ENCODE measurements around the gene WNT3A. TPM values are rescaled to one million over a fixed set of nuclear protein-coding genes. Genes with fewer than 3 reads are reported as not detected.
A peak's percentile ranks its signal among the peaks of the same experiment; 100 is the strongest.
"Not testable (repeated sequence)": the region's sequence is repeated elsewhere in the genome, so short reads cannot be mapped to it uniquely, and the experiment has no call there.

Gene WNT3A, protein sequence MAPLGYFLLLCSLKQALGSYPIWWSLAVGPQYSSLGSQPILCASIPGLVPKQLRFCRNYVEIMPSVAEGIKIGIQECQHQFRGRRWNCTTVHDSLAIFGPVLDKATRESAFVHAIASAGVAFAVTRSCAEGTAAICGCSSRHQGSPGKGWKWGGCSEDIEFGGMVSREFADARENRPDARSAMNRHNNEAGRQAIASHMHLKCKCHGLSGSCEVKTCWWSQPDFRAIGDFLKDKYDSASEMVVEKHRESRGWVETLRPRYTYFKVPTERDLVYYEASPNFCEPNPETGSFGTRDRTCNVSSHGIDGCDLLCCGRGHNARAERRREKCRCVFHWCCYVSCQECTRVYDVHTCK
- polyA plus RNA-seq: not detected

DNA sequence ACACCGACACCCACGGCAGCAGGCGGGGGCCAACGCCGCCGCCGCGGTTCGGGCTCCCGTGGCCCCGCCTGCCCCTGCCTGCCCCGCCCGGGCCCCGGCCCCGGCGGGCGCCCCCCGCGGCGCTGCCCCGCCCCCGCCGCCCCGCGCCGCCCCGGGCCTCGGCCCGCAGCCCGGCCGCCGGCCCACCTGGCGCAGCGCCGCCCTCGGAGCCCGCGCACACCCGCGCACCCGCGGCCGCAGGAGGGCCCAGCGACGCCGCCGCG is at the start of gene WNT3A:
Gene WNT3A, plus strand, starts transcription at position 213 of the 263 bp plus-strand sequence. CDS start 131 bp downstream, outside the sequence.
- H3K36me3 Mint-ChIP-seq: no peaks in the 10 kb centered on the region
- peak within 1 kb of the TSS in 1 of 3 donors; percentile 69 for H3K27ac Mint-ChIP-seq
- H3K4me1 Mint-ChIP-seq: peaks cover 5 to 22% (median 18%) of the 10 kb centered on the region in 3 donors
- H3K4me3 Mint-ChIP-seq: peak within 1 kb of the TSS in 2 of 4 donors; percentile 38 to 84
- H3K9me3 Mint-ChIP-seq: peaks cover 0 to 2% (median 0%) of the 10 kb centered on the region in 3 donors
- peaks cover 57% of the 10 kb centered on the region for H3K27me3 Mint-ChIP-seq

DNA sequence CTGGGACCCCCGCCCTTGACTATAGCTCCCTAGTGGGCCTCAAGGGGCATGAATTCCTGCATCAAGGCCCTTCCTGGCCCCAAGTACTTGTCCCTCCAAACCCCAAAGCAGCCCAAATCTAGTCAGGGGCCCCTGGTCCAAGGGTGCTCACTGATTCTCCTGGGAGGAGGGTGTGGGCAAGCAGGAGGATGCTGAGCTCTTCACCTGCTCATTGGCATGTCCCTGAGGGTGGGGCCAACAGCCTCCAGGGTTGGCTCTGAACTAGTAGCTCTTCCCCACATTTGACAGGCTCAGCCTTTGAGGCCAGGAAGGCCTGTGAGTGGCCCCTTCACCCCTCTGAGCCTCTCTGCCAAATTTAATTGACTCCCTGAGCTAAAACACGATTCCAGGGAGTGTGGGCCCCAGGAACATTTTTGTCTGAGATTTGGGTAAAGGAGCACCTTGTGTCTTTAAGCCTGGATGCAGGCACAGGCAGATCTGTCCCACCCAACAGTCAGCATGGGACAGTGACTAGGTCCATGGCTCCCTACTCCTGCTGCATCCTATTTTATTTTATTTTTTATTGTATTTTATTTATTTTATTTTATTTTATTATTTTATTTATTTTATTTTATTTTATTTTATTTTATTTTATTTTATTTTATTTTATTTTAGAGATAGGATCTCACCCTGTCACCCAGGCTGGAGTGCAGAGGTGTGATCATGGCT is 48.0 kb upstream of the WNT3A start:
- no peaks in the 10 kb centered on the region for H3K4me1 Mint-ChIP-seq
- H3K9me3 Mint-ChIP-seq: peaks cover 3 to 8% (median 3%) of the 10 kb centered on the region in 3 donors
- no peaks in the 10 kb centered on the region for H3K36me3 Mint-ChIP-seq
- no peak overlapping the region for H3K4me3 Mint-ChIP-seq
- no peak overlapping the region for H3K27ac Mint-ChIP-seq
- peaks cover 24% of the 10 kb centered on the region for H3K27me3 Mint-ChIP-seq

DNA sequence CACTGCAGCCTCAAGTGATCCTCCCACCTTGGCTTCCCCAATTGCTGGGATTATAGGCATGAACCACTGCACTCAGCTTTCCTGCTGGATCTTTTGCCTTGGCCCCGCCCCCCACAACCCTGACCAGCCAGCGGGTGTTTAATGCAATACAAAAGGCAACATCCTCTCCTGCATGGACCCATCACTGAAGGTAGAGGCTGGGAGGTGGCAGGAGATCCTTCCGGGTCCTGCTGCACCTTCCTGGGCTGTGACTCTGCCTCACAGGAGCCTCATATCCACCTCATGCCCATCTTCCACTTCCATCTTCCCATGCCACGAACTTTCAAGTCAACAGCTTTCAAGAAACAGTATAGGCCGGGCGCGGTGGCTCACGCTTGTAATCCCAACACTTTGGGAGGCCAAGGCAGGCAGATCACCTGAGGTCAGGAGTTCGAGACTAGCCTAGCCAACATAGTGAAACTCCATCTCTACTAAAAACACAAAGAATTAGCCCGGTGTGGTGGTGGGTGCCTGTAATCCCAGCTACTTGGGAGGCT is 47.4 kb upstream of the WNT3A start:
- no peaks in the 10 kb centered on the region for H3K4me1 Mint-ChIP-seq

DNA sequence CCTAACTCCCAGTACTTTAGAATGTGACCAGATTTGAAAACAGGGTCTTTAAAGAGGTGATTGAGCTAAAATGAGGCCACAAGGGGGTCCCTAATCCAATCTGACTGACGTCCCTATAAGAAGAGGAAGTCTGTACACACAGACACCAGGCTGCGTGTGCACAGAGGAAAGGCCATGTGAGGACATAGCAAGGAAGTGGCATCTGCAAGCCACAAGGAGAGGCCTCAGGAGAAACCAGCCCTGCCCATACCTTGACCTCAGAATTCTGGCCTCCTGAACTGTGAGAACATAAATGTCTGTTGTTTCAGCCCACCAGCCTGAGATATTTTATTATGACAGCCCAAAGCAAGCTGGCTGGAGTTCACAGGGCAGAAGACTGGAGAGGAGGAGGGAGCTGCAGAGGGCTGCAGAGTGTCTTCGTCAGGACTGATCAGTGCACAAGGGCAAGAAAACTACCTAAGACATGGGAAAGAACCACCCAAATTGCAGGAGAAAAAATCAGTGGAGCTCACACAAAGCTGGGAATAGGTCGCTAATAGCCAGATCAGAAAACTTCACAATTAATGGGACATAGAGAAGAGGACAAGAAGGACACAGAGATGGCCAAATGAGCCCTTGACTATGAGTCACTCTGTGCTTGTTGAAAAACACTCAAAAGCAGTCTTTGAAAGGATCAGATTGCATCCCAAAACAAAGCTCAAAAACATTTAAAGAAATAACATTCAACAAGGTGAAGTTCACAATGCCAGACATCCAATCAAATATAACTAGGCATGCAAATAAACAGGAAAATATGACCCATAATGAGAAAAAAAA is 44.9 kb upstream of the WNT3A start:
- peaks cover 0 to 3% (median 2%) of the 10 kb centered on the region in 3 donors for H3K9me3 Mint-ChIP-seq
- no peak overlapping the region for H3K4me3 Mint-ChIP-seq
- peaks cover 16% of the 10 kb centered on the region for H3K27me3 Mint-ChIP-seq
- H3K36me3 Mint-ChIP-seq: no peaks in the 10 kb centered on the region
- no peak overlapping the region for H3K27ac Mint-ChIP-seq
- no peaks in the 10 kb centered on the region for H3K4me1 Mint-ChIP-seq

More for the DNA sequence above, 47.4 kb upstream of the WNT3A start:
- Mint-ChIP-seq H3K36me3 (no peaks in the 10 kb centered on the region), H3K27me3 (peaks cover 22% of the 10 kb centered on the region), H3K9me3 (peaks cover 3 to 8% (median 3%) of the 10 kb centered on the region in 3 donors), H3K27ac (no peak overlapping the region), H3K4me3 (no peak overlapping the region)

DNA sequence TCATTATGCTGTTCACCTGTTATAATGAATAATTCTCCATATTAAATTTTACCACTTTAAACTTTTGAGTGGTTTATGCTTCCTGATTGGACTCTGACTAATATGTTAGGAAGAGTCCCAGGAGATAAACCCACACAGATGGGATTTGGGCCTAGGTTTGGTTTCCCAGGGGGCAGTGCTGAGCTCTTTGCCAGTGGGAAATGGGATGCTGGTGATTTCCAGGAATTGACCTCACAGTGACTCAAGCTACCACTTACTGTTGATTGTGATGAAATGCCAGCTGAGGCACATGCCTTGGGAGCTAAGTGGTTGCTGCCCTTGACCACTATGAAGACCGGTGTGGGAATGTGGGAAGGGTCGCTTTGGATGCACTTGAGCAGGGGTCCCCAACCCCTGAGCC is 40.1 kb upstream of the WNT3A start:
- not testable (repeated sequence) for H3K27ac Mint-ChIP-seq, H3K36me3 Mint-ChIP-seq, H3K9me3 Mint-ChIP-seq, H3K4me3 Mint-ChIP-seq, H3K27me3 Mint-ChIP-seq, H3K4me1 Mint-ChIP-seq

DNA sequence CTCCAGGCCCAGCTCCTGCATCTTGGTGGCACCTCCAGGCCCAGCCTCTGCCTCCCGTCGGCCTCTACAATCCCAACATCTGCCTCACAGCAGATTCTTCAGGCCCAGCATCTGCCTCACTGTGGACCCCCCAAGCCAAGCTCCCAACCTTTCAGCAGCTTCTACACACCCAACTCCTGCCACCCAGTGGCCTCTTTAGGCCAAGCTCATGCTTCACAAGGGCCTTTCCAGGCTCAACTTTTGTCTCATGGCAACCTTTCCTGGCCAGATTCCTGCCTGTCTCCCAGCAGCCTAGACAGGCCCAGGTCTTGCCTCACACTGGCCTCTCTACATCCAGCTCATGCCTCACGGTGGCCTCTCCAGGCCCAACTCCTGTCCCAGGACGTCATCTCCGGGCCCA is 39.0 kb upstream of the WNT3A start:
- not testable (repeated sequence) for H3K36me3 Mint-ChIP-seq, H3K4me1 Mint-ChIP-seq, H3K27ac Mint-ChIP-seq, H3K9me3 Mint-ChIP-seq, H3K4me3 Mint-ChIP-seq, H3K27me3 Mint-ChIP-seq

DNA sequence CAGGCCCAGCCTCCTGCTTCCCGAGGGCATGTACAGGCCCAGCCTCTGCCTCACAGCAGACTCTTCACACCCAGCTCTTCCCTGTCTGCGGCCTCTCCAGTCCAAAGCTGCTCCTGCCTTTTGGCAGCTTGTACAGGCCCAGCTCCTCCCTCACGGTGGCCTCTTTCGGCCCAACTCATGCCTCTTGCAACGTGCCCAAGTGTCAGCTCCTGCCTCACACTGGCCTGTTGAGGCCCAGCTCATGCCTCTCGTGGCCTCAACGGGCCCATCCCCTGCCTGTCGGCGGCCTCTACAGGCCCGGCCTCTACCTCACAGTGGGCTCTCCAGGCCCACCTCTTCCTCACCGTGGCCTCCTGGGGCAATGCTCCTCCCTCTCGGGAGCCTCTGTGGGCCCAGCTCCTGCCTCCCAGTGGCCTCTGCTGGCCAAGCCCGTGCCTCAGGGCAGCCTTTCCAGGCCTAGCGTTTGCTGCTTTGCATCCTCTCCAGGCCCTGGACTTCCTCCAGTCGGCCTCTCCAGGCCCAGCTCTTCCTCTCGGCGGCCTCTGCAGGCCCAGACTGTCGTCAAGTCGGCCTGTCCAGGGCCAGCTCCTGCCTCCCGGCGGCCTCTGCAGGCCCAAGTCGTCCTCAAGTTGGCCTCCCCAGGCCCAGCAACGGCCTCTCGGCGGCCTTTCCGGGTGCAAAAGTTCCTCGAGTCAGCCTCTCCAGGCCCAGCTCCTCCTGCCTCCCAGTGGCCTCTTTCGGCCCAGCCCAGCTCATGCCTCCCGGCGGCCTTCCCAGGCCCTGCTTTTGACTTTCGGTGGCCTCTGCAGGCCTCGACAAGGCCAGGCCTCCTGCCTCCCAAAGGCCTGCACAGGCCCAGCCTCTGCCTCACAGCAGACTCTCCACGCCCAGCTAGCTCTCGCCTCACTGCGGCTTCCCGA is 36.5 kb upstream of the WNT3A start:
- not testable (repeated sequence) for H3K27ac Mint-ChIP-seq, H3K4me1 Mint-ChIP-seq, H3K27me3 Mint-ChIP-seq, H3K36me3 Mint-ChIP-seq, H3K9me3 Mint-ChIP-seq, H3K4me3 Mint-ChIP-seq

DNA sequence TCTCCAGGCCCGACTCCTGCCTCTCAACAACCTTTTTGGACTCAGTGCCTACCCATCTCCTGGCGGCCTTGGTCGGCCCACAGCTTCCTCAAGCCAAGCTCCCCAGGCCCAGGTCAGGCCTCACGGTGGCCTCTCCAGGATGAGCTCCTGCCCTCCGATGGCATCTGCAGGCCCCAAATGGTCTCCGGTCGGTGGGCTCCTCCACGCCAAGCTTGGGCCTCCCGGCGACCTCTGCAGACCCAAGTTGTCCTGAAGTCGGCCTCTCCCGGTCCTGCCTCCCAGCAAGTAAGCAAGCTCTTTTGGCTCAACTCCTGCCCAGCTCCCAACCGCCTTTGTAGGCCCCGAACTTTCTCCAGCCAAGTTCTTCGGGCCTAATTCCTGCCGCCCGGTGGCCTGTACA is 35.6 kb upstream of the WNT3A start:
- H3K4me3 Mint-ChIP-seq, H3K27ac Mint-ChIP-seq, H3K36me3 Mint-ChIP-seq, H3K27me3 Mint-ChIP-seq, H3K9me3 Mint-ChIP-seq, H3K4me1 Mint-ChIP-seq: not testable (repeated sequence)

DNA sequence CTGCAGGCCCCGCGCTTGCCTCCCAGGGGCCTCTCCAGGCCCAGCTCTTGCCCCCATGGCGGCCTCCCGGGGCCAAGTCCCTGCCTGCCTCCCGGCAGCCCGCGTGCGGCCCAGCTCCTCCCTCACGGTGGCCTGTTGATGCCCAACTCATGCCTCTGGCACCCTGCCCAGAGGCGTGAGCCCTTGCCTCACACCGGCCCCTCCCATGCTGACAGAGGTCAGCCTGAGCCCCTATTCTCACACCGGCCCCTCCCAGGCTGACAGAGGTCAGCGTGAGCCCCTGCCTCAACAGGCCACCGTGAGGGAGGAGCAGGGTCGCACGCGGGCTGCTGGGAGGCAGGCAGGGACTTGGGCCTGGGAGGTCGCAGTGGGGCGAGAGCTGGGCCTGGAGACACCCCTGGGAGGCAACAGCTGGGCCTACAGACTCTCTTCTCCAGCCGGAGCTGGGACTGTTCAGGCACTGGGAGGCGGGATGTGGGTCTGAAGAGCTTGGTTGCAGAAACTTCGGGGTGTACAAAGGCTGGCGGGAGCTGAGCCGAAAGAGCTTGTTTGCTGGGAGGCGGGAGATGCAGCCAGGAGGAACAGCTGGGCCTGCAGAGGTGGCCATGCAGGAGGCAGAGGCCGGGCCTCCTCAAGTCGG is 35.0 kb upstream of the WNT3A start:
- not testable (repeated sequence) for H3K36me3 Mint-ChIP-seq, H3K4me1 Mint-ChIP-seq, H3K27me3 Mint-ChIP-seq, H3K9me3 Mint-ChIP-seq, H3K4me3 Mint-ChIP-seq
- peak overlapping the region in 1 of 3 donors; percentile 35 for H3K27ac Mint-ChIP-seq

DNA sequence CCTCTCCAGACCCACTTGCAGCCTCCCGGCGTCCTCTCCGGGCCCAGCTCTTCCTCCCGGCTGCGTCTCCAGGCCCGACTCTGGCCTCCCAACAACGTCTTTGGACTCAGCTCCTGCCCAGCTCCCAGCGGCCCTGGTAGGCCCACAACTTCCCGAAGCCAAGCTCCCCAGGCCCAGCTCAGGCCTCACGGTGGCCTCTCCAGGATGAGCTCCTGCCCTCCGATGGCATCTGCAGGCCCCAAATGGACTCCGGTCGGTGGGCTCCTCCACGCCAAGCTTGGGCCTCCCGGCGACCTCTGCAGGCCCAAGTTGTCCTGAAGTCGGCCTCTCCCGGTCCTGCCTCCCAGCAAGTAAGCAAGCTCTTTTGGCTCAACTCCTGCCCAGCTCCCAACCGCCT is 34.5 kb upstream of the WNT3A start:
- not testable (repeated sequence) for H3K4me3 Mint-ChIP-seq, H3K4me1 Mint-ChIP-seq, H3K36me3 Mint-ChIP-seq, H3K27me3 Mint-ChIP-seq, H3K9me3 Mint-ChIP-seq
- peak overlapping the region in 1 of 3 donors; percentile 35 for H3K27ac Mint-ChIP-seq

DNA sequence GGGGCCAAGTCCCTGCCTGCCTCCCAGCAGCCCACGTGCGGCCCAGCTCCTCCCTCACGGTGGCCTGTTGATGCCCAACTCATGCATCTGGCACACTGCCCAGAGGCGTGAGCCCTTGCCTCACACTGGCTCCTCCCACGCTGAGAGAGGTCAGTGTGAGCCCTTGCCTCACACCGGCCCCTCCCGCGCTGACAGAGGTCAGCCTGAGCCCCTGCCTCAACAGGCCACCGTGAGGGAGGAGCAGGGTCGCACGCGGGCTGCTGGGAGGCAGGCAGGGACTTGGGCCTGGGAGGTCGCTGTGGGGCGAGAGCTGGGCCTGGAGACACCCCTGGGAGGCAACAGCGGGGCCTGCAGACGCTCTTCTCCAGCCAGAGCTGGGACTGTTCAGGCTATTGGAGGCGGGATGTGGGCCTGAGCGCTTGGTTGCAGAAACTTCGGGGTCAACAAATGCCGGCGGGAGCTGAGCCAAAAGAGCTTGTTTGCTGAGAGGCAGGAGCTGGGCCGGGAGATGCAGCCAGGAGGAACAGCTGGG is 33.9 kb upstream of the WNT3A start:
- H3K27ac Mint-ChIP-seq, H3K36me3 Mint-ChIP-seq, H3K27me3 Mint-ChIP-seq, H3K4me1 Mint-ChIP-seq, H3K4me3 Mint-ChIP-seq, H3K9me3 Mint-ChIP-seq: not testable (repeated sequence)

DNA sequence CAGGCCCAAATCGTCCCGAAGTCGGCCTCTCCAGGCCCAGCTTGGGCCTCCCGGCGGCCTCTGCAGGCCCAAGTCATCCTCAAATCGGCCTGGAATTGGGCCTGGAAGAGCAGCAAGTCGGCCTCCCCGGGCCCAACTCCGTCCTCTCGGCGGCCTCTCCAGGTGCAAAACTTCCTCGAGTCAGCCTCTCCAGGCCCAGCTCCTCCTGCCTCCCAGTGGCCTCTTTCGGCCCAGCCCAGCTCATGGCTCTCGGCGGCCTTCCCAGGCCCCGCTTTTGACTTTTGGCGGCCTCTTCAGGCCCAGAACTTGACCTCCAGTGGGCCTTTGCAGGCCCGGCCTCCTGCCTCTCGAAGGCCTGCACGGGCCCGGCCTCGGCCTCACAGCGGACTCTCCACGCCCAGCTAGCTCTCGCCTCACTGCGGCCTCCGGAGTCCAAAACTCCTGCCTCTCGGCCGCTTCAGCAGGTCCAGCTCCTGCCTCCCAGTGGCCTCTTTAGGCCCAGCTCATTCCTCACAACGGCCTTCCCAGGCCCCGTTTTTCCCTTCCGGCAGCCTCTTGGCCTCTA is 33.0 kb upstream of the WNT3A start:
- H3K27me3 Mint-ChIP-seq, H3K36me3 Mint-ChIP-seq, H3K4me1 Mint-ChIP-seq, H3K27ac Mint-ChIP-seq, H3K4me3 Mint-ChIP-seq, H3K9me3 Mint-ChIP-seq: not testable (repeated sequence)

DNA sequence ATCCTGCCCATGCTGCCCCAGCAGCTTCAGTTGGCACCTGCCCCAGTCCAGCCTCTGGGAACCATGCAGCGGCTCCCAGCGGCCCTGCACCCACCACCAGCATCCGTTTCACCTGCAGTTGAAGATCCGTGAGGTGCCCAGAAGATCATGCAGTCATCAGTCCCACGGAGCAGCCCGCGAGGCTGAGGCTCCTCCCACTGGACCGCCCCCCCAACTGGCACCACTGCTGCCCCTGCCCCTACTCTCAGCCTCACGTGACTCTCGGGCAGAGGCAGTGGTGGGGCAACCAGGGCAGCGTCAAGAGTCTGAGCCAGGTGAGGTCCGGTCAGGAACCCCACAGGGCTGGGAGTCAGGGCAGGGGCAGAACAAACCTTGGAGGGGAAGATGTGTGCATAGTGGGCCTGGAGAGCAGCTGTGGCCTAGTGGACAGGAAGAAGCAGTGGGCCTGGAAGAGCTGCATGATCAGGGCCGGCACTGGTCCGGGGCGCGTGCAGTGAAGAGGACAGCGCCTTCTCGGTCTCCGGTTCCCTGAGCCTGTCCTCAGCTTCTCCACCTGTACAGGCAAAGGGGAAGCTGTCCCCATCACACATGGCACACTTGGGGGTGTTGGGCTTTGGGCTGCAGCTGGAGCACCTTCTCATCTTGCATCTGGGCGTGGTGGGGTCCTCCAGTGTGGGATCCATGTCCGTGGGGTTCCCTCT is 31.1 kb upstream of the WNT3A start:
- H3K9me3 Mint-ChIP-seq, H3K4me1 Mint-ChIP-seq, H3K27me3 Mint-ChIP-seq, H3K4me3 Mint-ChIP-seq, H3K27ac Mint-ChIP-seq, H3K36me3 Mint-ChIP-seq: not testable (repeated sequence)

All from IgD-negative memory B cell (primary cell).